ENCODE data around the gene TTC13. TPM values are rescaled to one million over a fixed set of nuclear protein-coding genes. Genes with fewer than 3 reads are reported as not detected.

TTC13 gene
- total RNA-seq, 1 experiment from 2014 or later = 12.3 TPM

DNA sequence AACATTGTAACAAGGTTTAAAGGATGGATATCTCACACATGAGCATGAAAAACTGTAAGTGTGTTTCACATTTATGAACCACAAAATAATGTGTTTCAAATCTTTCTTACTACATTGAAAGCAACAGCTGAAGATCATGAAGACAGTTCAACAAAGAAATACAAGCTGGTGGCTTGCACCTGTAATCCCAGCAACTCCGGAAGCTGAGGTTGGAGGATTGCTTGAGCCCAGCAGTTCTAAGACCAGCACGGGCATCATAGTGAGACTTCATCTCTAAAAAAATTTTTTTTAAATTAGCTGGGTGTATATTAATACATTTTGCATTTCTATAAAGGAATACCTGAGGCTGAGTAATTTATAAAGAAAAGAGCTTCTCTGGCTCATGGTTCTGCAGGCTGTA, 83.2 kb downstream of the TTC13 start:
- no peaks in the 10 kb centered on the region for H3K9me2 ChIP-seq (ENCODE audit: insufficient read depth)
- H3K4me3 ChIP-seq (replicated peaks in 1 of 2; ENCODE audit: low read depth in 1 of 2, low read length in 2 of 2) = no peak overlapping the region
- no TSS peak for BruUV-seq (replicated peaks)
- no peak overlapping the region for H3K4me2 ChIP-seq (ENCODE audit: low read length)
- no peaks in the 10 kb centered on the region for H3K9me3 ChIP-seq (ENCODE audit: control insufficient read depth in 1 of 2, insufficient read depth in 1 of 2, low read depth in 1 of 2, low read length in 2 of 2)
- no peaks in the 10 kb centered on the region for H4K20me1 ChIP-seq (ENCODE audit: insufficient read depth)
- intact Hi-C loops (cut with micrococcal nuclease) = no loop called here
- POLR2A ChIA-PET = no interaction called here
- no peak for DNase-seq (ENCODE audit: low read depth, low spot score)
- RAD21 ChIA-PET (ENCODE audit: low non-redundant PET in 1 of 2, low total read pairs in 2 of 2, uncharacterized antibody in 2 of 2, unreplicated experiment in 2 of 2) = no interaction called here
- H2AFZ ChIP-seq (ENCODE audit: low read depth, low read length, poor library complexity, severe bottlenecking) = no peak overlapping the region
- no peaks in the 10 kb centered on the region for H3K79me2 ChIP-seq (ENCODE audit: insufficient read depth, low read length)
- H3K27ac ChIP-seq (ENCODE audit: low read depth, low read length) = no peak overlapping the region
- no peak for ATAC-seq
- no peaks in the 10 kb centered on the region for H3K36me3 ChIP-seq (ENCODE audit: control insufficient read depth in 1 of 2, insufficient read depth in 2 of 2, low read length in 2 of 2)
- no peaks in the 10 kb centered on the region for H3K27me3 ChIP-seq (ENCODE audit: insufficient read depth, low read length)
- CTCF ChIA-PET = no interaction called here
- no peak for TF ChIP-seq EZH2phosphoT487 (IDR thresholded peaks at IDR 0.05; ENCODE audit: borderline replicate concordance)
- TF ChIP-seq ATF3 (IDR thresholded peaks at IDR 0.05) = no peak
- TF ChIP-seq EGR1 (IDR thresholded peaks at IDR 0.05; ENCODE audit: low read depth) = no peak
- no peaks in the 10 kb centered on the region for H3K4me1 ChIP-seq (ENCODE audit: control insufficient read depth in 1 of 2, insufficient read depth in 2 of 2, low read length in 2 of 2)
- H3K9ac ChIP-seq (ENCODE audit: low read length) = no peak overlapping the region

DNA sequence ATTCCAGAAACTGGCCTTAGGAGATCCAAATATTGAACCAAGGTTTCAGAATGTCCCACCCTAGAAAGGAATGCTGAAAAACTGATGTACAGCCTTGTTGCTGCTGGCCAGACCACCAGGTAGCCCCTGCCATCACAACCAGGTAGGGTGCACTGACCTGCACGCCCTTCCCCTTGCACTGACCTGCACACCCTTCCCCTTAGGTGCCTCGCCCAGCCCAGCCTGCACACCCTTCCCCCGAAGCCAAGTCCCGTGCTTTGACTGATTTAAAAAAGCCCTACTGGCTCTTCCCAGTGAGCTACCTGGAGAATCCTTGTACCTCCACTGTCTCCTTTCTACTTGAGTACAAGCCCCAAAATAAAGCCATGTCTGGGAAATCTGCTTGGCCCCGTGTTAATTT, 84.0 kb downstream of the TTC13 start:
- ChIA-PET POLR2A (no interaction called here), RAD21 (ENCODE audit: low non-redundant PET in 1 of 2, low total read pairs in 2 of 2, uncharacterized antibody in 2 of 2, unreplicated experiment in 2 of 2) (no interaction called here), CTCF (no interaction called here)
- Histone ChIP-seq H3K4me2 (ENCODE audit: low read length) (no peak overlapping the region), H2AFZ (ENCODE audit: low read depth, low read length, poor library complexity, severe bottlenecking) (no peak overlapping the region), H4K20me1 (ENCODE audit: insufficient read depth) (no peaks in the 10 kb centered on the region), H3K27ac (ENCODE audit: low read depth, low read length) (no peak overlapping the region; the same call in 1 of the 2 replicates), H3K36me3 (ENCODE audit: control insufficient read depth in 1 of 2, insufficient read depth in 2 of 2, low read length in 2 of 2) (no peaks in the 10 kb centered on the region), H3K4me1 (ENCODE audit: control insufficient read depth in 1 of 2, insufficient read depth in 2 of 2, low read length in 2 of 2) (no peaks in the 10 kb centered on the region), H3K9ac (ENCODE audit: low read length) (no peak overlapping the region), H3K27me3 (ENCODE audit: insufficient read depth, low read length) (no peaks in the 10 kb centered on the region), H3K9me2 (ENCODE audit: insufficient read depth) (no peaks in the 10 kb centered on the region), H3K79me2 (ENCODE audit: insufficient read depth, low read length) (no peaks in the 10 kb centered on the region), H3K4me3 (replicated peaks in 1 of 2; ENCODE audit: low read depth in 1 of 2, low read length in 2 of 2) (no peak overlapping the region), H3K9me3 (ENCODE audit: control insufficient read depth in 1 of 2, insufficient read depth in 1 of 2, low read depth in 1 of 2, low read length in 2 of 2) (no peaks in the 10 kb centered on the region)
- DNase-seq (ENCODE audit: low read depth, low spot score) = no peak
- intact Hi-C loops (cut with micrococcal nuclease) = no loop called here
- ATAC-seq = no peak
- no TSS peak for BruUV-seq (replicated peaks)
- no peak for TF ChIP-seq JUND (IDR thresholded peaks at IDR 0.05)
- TF ChIP-seq YY1 (IDR thresholded peaks at IDR 0.05; ENCODE audit: extremely low read depth, insufficient replicate concordance, low read depth, low read length) = no peak
- no peak for TF ChIP-seq SRF (IDR thresholded peaks at IDR 0.05; ENCODE audit: low read depth)
- no peak for TF ChIP-seq ZNF274 (IDR thresholded peaks at IDR 0.05; ENCODE audit: low read depth, low read length)
- TF ChIP-seq, protein P1, sequence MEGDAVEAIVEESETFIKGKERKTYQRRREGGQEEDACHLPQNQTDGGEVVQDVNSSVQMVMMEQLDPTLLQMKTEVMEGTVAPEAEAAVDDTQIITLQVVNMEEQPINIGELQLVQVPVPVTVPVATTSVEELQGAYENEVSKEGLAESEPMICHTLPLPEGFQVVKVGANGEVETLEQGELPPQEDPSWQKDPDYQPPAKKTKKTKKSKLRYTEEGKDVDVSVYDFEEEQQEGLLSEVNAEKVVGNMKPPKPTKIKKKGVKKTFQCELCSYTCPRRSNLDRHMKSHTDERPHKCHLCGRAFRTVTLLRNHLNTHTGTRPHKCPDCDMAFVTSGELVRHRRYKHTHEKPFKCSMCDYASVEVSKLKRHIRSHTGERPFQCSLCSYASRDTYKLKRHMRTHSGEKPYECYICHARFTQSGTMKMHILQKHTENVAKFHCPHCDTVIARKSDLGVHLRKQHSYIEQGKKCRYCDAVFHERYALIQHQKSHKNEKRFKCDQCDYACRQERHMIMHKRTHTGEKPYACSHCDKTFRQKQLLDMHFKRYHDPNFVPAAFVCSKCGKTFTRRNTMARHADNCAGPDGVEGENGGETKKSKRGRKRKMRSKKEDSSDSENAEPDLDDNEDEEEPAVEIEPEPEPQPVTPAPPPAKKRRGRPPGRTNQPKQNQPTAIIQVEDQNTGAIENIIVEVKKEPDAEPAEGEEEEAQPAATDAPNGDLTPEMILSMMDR (IDR thresholded peaks at IDR 0.05 in 2 of 3, conservative IDR thresholded peaks at IDR 0.05 in 1 of 3; ENCODE audit: borderline replicate concordance in 1 of 3, insufficient read depth in 1 of 3, low read depth in 2 of 3, low read length in 2 of 3) = no peak
- TF ChIP-seq RAD21 (IDR thresholded peaks at IDR 0.05; ENCODE audit: low read depth) = no peak
- TF ChIP-seq POLR2AphosphoS5 (IDR thresholded peaks at IDR 0.05; ENCODE audit: low read depth, low read length) = no peak
- no peak for TF ChIP-seq ELF1 (IDR thresholded peaks at IDR 0.05; ENCODE audit: borderline replicate concordance, low read depth)
- TF ChIP-seq MAX (IDR thresholded peaks at IDR 0.05) = no peak
- no peak for TF ChIP-seq ZBTB33 (IDR thresholded peaks at IDR 0.05; ENCODE audit: extremely low read depth, insufficient replicate concordance, low read length)
